ENCODE measurements around the gene CAT.

GRCh38 chr11:34451053-34451452 is 12.3 kb downstream of the CAT start:
- TF ChIP-seq CTCF (IDR thresholded peaks at IDR 0.05) (no peak), POLR2AphosphoS5 (IDR thresholded peaks at IDR 0.05) (no peak), EP300 (IDR thresholded peaks at IDR 0.05) (no peak), POLR2A (IDR thresholded peaks at IDR 0.05) (no peak)
